Measurements from ENCODE around the gene CYFIP2. TPM values are rescaled to one million over a fixed set of nuclear protein-coding genes. Genes with fewer than 3 reads are reported as not detected.

Gene CYFIP2
- total and polyA plus RNA-seq, 4 experiments from 2014 or later: 317 to 516 (median 379) TPM

DNA sequence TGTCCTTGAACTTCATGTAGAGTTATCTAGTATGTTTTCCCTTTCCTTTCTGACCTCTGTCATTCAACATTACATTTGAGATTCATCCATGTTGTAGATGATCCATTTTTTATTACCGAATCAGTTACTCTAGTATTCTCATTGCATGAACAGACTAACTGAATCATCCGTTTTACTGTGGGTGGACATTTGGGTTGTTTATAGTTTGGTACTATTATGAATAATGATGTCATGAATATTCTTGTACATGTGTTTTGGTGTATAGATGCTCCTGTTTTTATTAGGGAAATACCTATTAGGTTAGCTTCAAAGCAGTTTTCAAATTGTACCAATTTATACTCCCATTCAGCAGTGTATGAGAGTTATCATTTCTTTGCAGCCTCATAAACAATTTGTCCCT lies 99.8 kb downstream of the CYFIP2 start:
- no peaks in the 10 kb centered on the region for H3K9me3 Mint-ChIP-seq
- no peaks in the 10 kb centered on the region for H3K27me3 Mint-ChIP-seq
- no peak for DNase-seq
- H3K27ac Mint-ChIP-seq: peak overlapping the region in 2 of 7 donors; percentile 21 to 38
- peaks cover 78 to 87% of the 10 kb centered on the region in 2 donors for H3K36me3 Mint-ChIP-seq
- no peak overlapping the region for H3K4me3 Mint-ChIP-seq
- no peaks in the 10 kb centered on the region for H3K9me3 ChIP-seq (ENCODE audit: control insufficient read depth in 1 of 2, low read length in 2 of 2)
- peaks cover 85% of the 10 kb centered on the region for H3K36me3 ChIP-seq (ENCODE audit: insufficient read depth, low read length)
- no peak overlapping the region for H3K27ac ChIP-seq (ENCODE audit: low read depth, low read length)
- ChIA-PET POLR2A (ENCODE audit: partially characterized antibody) (no interaction called here), CTCF (ENCODE audit: partially characterized antibody) (no interaction called here)
- intact Hi-C loops (cut with micrococcal nuclease): no loop called here
- no peaks in the 10 kb centered on the region for H3K27me3 ChIP-seq (ENCODE audit: insufficient read depth, low read length)
- H3K4me3 ChIP-seq (ENCODE audit: low read length in 2 of 2): no peak overlapping the region
- H3K4me1 ChIP-seq (ENCODE audit: insufficient read depth, low read length): no peaks in the 10 kb centered on the region
- peaks cover 0 to 7% (median 4%) of the 10 kb centered on the region in 4 donors for H3K4me1 Mint-ChIP-seq

DNA sequence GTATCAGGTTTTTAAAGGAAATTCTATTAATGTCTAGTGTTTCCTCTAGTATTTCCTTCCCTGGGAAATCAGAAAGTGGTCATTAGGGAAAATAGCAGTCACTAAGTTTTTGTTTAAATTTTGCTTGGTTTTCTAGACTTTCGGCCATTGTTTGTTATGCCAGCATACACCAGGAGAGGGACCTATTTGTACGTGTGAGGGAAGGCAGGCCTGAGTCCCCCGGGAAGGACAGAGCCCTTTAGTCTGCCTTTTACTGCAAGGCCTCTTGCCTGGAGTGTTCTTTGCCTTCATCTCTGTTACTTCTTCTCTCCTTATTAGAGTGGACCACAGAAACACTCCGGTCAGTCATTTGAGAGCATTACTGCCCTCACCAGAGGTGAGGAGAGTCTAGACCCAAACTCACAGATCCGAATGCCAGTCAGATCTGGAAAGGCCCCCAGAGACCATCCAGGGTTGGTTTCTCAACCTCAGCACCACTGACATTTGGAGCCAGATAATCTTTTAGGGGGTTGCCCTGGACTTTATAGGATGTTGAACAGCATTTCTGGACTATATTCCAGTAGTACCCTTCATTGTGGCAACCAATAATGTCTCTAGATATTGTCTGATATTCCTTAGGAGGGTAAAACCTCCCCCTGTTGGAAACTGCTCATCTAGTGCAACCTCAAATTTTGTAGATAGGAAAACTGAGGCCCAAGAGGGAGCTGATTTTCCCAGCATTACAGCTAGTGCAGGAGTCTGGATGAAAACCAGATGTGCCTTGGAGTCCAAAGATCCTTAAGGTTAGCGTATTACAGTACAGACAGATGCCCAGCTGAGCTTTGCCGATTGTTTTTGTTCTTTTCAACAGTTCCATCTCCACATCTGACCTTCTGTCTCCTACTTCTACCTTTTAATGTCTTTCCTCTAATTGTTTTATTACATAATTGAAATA lies 101.1 kb downstream of the CYFIP2 start:
- peak overlapping the region in 6 of 7 donors; percentile 31 to 60 (median 46) for H3K27ac Mint-ChIP-seq
- POLR2A ChIA-PET (ENCODE audit: partially characterized antibody): no interaction called here
- no peaks in the 10 kb centered on the region for H3K27me3 Mint-ChIP-seq
- peaks cover 84% of the 10 kb centered on the region for H3K36me3 ChIP-seq (ENCODE audit: insufficient read depth, low read length)
- no peak overlapping the region for H3K4me3 ChIP-seq (ENCODE audit: low read length in 2 of 2)
- H3K4me1 ChIP-seq (ENCODE audit: insufficient read depth, low read length): no peaks in the 10 kb centered on the region
- peaks cover 0 to 7% (median 4%) of the 10 kb centered on the region in 4 donors for H3K4me1 Mint-ChIP-seq
- H3K9me3 ChIP-seq (ENCODE audit: control insufficient read depth in 1 of 2, low read length in 2 of 2): no peaks in the 10 kb centered on the region
- CTCF ChIA-PET (ENCODE audit: partially characterized antibody): no interaction called here
- H3K27me3 ChIP-seq (ENCODE audit: insufficient read depth, low read length): no peaks in the 10 kb centered on the region
- no peak for DNase-seq
- no peak overlapping the region for H3K4me3 Mint-ChIP-seq
- no peaks in the 10 kb centered on the region for H3K9me3 Mint-ChIP-seq
- H3K36me3 Mint-ChIP-seq: peaks cover 70 to 84% of the 10 kb centered on the region in 2 donors
- intact Hi-C loops (cut with micrococcal nuclease): no loop called here
- H3K27ac ChIP-seq (ENCODE audit: low read depth, low read length): no peak overlapping the region

DNA sequence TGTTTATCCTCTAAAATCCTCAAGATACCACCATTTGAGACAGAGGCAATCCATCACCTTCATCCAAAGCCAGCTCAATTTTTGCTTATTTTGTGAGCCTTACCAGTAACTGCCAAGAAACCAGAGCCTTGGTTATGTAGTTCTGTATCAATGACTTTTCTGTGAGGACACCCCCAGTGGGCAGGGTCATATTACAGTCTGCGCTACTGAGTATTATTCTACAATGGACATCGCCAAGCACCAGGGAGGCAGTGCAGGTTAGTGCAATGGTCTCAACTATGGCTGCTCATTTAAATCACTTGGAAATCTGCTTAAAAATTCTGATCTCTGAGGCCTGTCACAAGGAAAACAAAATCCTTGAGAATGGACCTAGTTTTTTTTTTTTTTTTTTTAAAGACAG lies 103.6 kb downstream of the CYFIP2 start:
- H3K27ac ChIP-seq (ENCODE audit: low read depth, low read length): no peak overlapping the region
- ChIA-PET POLR2A (ENCODE audit: partially characterized antibody) (no interaction called here), CTCF (ENCODE audit: partially characterized antibody) (interaction anchor here (0.7 kb wide), 1 partner anchor 107 kb away, joined by 3 read pairs; no protein-coding TSS in a partner anchor)
- no peaks in the 10 kb centered on the region for H3K9me3 ChIP-seq (ENCODE audit: control insufficient read depth in 1 of 2, low read length in 2 of 2)
- no peaks in the 10 kb centered on the region for H3K27me3 ChIP-seq (ENCODE audit: insufficient read depth, low read length)
- Mint-ChIP-seq H3K4me3 (no peak overlapping the region), H3K36me3 (peaks cover 71 to 81% of the 10 kb centered on the region in 2 donors), H3K27me3 (no peaks in the 10 kb centered on the region), H3K4me1 (peaks cover 0 to 4% (median under 1%) of the 10 kb centered on the region in 4 donors), H3K27ac (peak overlapping the region in 1 of 7 donors; percentile 35), H3K9me3 (no peaks in the 10 kb centered on the region)
- no peak overlapping the region for H3K4me3 ChIP-seq (ENCODE audit: low read length in 2 of 2)
- no peak for DNase-seq
- H3K4me1 ChIP-seq (ENCODE audit: insufficient read depth, low read length): no peaks in the 10 kb centered on the region
- peaks cover 84% of the 10 kb centered on the region for H3K36me3 ChIP-seq (ENCODE audit: insufficient read depth, low read length)
- intact Hi-C loops (cut with micrococcal nuclease): no loop called here

DNA sequence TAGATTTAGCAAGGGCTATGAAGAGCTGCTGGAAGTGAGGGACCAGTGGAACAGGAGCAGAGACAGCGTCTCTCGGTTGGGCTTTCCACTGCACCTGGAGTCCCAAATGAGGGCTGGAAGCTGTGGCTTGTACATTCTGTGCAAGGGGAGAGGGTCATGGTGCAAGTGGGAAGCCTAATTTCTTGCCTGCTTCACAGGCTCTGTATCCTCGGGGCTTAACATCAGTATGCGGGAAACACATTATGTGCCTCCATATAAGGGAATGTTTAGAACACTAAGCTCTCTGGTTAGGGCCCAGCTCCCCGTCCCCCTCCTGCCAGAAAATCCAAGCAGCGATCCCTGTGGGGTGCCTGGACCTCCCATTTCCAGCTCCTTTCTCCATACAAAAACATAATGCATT lies 105.0 kb downstream of the CYFIP2 start:
- Histone ChIP-seq H3K4me1 (ENCODE audit: insufficient read depth, low read length) (no peaks in the 10 kb centered on the region), H3K27me3 (ENCODE audit: insufficient read depth, low read length) (no peaks in the 10 kb centered on the region), H3K27ac (ENCODE audit: low read depth, low read length) (no peak overlapping the region), H3K36me3 (ENCODE audit: insufficient read depth, low read length) (peaks cover 86% of the 10 kb centered on the region), H3K4me3 (ENCODE audit: low read length in 2 of 2) (no peak overlapping the region), H3K9me3 (ENCODE audit: control insufficient read depth in 1 of 2, low read length in 2 of 2) (no peaks in the 10 kb centered on the region)
- Mint-ChIP-seq H3K27me3 (no peaks in the 10 kb centered on the region), H3K36me3 (peaks cover 68 to 82% of the 10 kb centered on the region in 2 donors), H3K4me3 (no peak overlapping the region), H3K9me3 (no peaks in the 10 kb centered on the region), H3K27ac (peak overlapping the region in 3 of 7 donors; percentile 29 to 47 (median 42)), H3K4me1 (peaks cover 0 to 4% (median 2%) of the 10 kb centered on the region in 4 donors)
- ChIA-PET CTCF (ENCODE audit: partially characterized antibody) (interaction anchor here (1.0 to 1.4 kb wide), 2 partner anchors 29 to 372 kb away, joined by 3 to 5 read pairs; no protein-coding TSS in a partner anchor), POLR2A (ENCODE audit: partially characterized antibody) (interaction anchor here (0.5 kb wide), 1 partner anchor 24 kb away, joined by 3 read pairs; no protein-coding TSS in a partner anchor)
- DNase-seq: no peak
- intact Hi-C loops (cut with micrococcal nuclease): no loop called here

DNA sequence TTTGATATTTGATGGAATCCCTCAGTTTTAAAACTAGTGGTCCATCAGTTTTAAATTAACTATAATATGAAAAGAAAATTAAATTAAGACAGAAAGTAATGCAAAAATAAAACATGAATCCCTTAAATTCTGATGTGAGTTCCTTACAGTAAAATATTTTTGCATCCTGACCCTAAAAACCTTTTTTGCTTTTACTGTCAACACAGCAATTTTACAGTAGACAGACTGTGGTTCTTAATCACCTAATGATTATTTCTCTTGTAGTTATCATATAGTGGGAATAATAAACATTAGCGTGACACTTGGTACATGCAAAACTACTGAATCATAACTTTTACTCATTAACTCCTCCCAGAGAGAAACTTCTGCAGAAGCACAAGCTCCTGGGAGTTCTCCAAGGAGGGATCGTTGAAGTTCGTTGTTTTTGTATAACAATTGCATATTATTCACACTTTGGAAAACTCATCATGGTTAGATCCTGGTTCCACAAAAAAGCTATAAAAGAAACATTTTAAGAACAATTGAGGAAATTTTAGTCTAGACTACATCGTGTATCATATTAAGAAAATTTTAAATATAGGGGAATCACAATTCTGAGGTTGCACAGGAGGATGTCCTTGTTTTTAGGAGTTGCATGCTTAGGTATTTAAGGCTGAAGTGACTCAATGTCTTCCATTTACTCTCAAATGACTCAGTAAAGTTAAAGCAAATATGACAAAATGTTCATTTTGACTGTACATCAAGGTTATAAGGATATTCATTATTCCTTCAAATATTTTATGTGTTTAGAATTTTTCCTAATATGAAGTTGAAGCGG lies 105.9 kb downstream of the CYFIP2 start:
- no peaks in the 10 kb centered on the region for H3K9me3 Mint-ChIP-seq
- peak overlapping the region in 2 of 7 donors; percentile 40 to 60 for H3K27ac Mint-ChIP-seq
- H3K9me3 ChIP-seq (ENCODE audit: control insufficient read depth in 1 of 2, low read length in 2 of 2): no peaks in the 10 kb centered on the region
- no peak overlapping the region for H3K4me3 Mint-ChIP-seq
- H3K36me3 Mint-ChIP-seq: peaks cover 67 to 82% of the 10 kb centered on the region in 2 donors
- peaks cover 0 to 9% (median 3%) of the 10 kb centered on the region in 4 donors for H3K4me1 Mint-ChIP-seq
- POLR2A ChIA-PET (ENCODE audit: partially characterized antibody): interaction anchor here (0.6 kb wide), 1 partner anchor 222 kb away, joined by 3 read pairs; no protein-coding TSS in a partner anchor
- no peaks in the 10 kb centered on the region for H3K27me3 Mint-ChIP-seq
- intact Hi-C loops (cut with micrococcal nuclease): no loop called here
- no peaks in the 10 kb centered on the region for H3K4me1 ChIP-seq (ENCODE audit: insufficient read depth, low read length)
- DNase-seq: no peak
- H3K4me3 ChIP-seq (ENCODE audit: low read length in 2 of 2): no peak overlapping the region
- H3K27ac ChIP-seq (ENCODE audit: low read depth, low read length): no peak overlapping the region
- no peaks in the 10 kb centered on the region for H3K27me3 ChIP-seq (ENCODE audit: insufficient read depth, low read length)
- H3K36me3 ChIP-seq (ENCODE audit: insufficient read depth, low read length): peaks cover 87% of the 10 kb centered on the region
- CTCF ChIA-PET (ENCODE audit: partially characterized antibody): interaction anchor here (1.0 to 1.4 kb wide), 2 partner anchors 29 to 371 kb away, joined by 3 to 5 read pairs; no protein-coding TSS in a partner anchor

DNA sequence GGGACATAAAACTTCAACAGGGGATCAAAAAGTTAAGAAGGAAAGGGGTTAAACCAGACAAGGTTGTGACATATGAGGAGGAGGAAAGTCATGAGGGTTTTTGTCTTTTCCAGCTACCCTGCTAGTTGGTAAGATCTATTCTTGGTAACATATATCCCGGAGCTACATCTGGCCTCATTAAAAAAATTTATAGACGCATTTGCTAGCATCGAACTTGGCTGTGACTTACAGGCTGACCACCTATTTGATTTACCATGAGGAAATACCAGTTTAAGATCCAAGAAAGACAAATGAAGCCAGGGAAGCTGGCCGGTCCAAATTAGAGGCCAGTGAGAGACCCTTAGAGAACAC lies 106.5 kb downstream of the CYFIP2 start:
- H3K9me3 ChIP-seq (ENCODE audit: control insufficient read depth in 1 of 2, low read length in 2 of 2): no peaks in the 10 kb centered on the region
- DNase-seq: no peak
- intact Hi-C loops (cut with micrococcal nuclease): no loop called here
- Mint-ChIP-seq H3K9me3 (no peaks in the 10 kb centered on the region), H3K4me1 (peaks cover 0 to 11% (median 7%) of the 10 kb centered on the region in 4 donors), H3K36me3 (peaks cover 67 to 82% of the 10 kb centered on the region in 2 donors), H3K27ac (peak overlapping the region in 3 of 7 donors; percentile 40 to 60 (median 44)), H3K4me3 (no peak overlapping the region), H3K27me3 (no peaks in the 10 kb centered on the region)
- peaks cover 87% of the 10 kb centered on the region for H3K36me3 ChIP-seq (ENCODE audit: insufficient read depth, low read length)
- no peaks in the 10 kb centered on the region for H3K27me3 ChIP-seq (ENCODE audit: insufficient read depth, low read length)
- H3K27ac ChIP-seq (ENCODE audit: low read depth, low read length): no peak overlapping the region
- ChIA-PET CTCF (ENCODE audit: partially characterized antibody) (no interaction called here), POLR2A (ENCODE audit: partially characterized antibody) (interaction anchor here (0.6 kb wide), 1 partner anchor 223 kb away, joined by 3 read pairs; no protein-coding TSS in a partner anchor)
- no peak overlapping the region for H3K4me3 ChIP-seq (ENCODE audit: low read length in 2 of 2)
- no peaks in the 10 kb centered on the region for H3K4me1 ChIP-seq (ENCODE audit: insufficient read depth, low read length)

All from CD4-positive, alpha-beta memory T cell (primary cell).